DND-41 (cell line): ENCODE data around the gene BEST3.

Experiments
- CTCF ChIP-seq: IDR thresholded peaks from 2 replicates; pipeline ENCODE4 v1.5.1; 2012; ENCODE audit warnings: borderline replicate concordance, low read length, moderate library complexity, mild to moderate bottlenecking; ENCODE audit not compliant: poor library complexity, severe bottlenecking; ENCODE audit errors: extremely low read depth
- EZH2 ChIP-seq: IDR thresholded peaks from 3 replicates; pipeline ENCODE4 v1.6.1; 2012; ENCODE audit warnings: borderline replicate concordance, low read depth, mild to moderate bottlenecking, moderate library complexity, low read length, inconsistent platforms; ENCODE audit not compliant: severe bottlenecking

GRCh38 chr12:69648476-69648875 lies 50.6 kb downstream of the BEST3 start:
- TF ChIP-seq EZH2 (no peak), CTCF (no peak)
